ENCODE measurements around the gene TMEM120B. TPM values are rescaled to one million over a fixed set of nuclear protein-coding genes. Genes with fewer than 3 reads are reported as not detected.

Gene TMEM120B
- total RNA-seq, 1 experiment from 2014 or later: 22.3 TPM

- peak; percentile 98 for DNase-seq (ENCODE audit: low spot score)
- H3K4me3 ChIP-seq (ENCODE audit: low read depth, low read length, poor library complexity, severe bottlenecking): peak overlapping the region; percentile 81
- H3K27ac ChIP-seq (ENCODE audit: low read depth, low read length, poor library complexity, severe bottlenecking): peak overlapping the region; percentile 100
- ChIA-PET CTCF (interaction anchor here (1.5 kb wide), 1 partner anchor 85 kb away, joined by 3 read pairs; the partner anchor contains the start of gene PSMD9), POLR2A (ENCODE audit: low non-redundant PET) (interaction anchor here (0.7 to 1.7 kb wide), 6 partner anchors 8 to 117 kb away, joined by 3 to 12 read pairs (median 3); partner anchors contain the start of gene RHOF)
- H3K9me3 ChIP-seq (ENCODE audit: low read depth, low read length, poor library complexity, severe bottlenecking): no peaks in the 10 kb centered on the region
- H3K4me1 ChIP-seq (ENCODE audit: insufficient read depth, low read length, poor library complexity, severe bottlenecking): peaks cover 29% of the 10 kb centered on the region
- H3K36me3 ChIP-seq (ENCODE audit: insufficient read depth, low read length, poor library complexity, severe bottlenecking): peaks cover 12% of the 10 kb centered on the region
- no TSS peak for BruUV-seq (replicated peaks)
- TF ChIP-seq EZH2 (IDR thresholded peaks at IDR 0.05; ENCODE audit: borderline replicate concordance, low read depth, low read length, poor library complexity, severe bottlenecking) (no peak), CTCF (conservative IDR thresholded peaks at IDR 0.05; ENCODE audit: low read depth, low read length) (0 out of 2 replicates have a peak, but pooled peaks have one; percentile 18)
- intact Hi-C loops (cut with micrococcal nuclease; ENCODE audit: unreplicated experiment): no loop called here
- H3K27me3 ChIP-seq (replicated peaks; ENCODE audit: insufficient read depth, low read depth, low read length, poor library complexity): no peaks in the 10 kb centered on the region
Observed at GRCh38 chr12:121802843-121803698, 90.5 kb downstream of the TMEM120B start.

DNA sequence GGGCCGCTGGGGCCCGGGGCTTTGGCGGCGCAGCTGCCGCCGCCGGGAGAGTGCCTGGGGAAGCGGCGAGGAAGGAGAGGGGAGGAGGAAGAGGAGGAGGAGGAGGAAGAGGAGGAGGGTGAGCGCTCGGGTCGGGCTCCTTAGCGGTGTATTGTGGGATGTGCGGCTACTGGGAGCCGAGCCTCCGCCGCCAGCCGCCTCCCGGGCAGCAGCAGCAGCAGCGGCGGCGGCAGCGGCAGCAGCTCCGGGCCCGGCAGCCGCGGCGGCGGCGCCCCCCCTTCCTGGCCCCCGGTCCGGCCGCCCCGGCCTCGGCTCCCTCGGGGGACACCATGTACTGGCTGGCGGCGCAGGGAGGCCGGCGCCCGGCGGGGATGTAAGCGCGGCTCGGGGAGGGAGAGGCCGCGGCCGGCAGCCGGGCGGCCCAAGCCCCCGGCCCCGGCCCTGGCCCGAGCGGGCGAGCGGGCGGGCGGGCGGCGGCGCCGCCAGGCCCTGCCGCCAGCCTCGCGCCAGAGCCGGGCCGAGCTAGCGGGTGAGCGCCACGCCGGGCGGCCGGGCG lies 91.4 kb downstream of the TMEM120B start, which contains the start of gene SETD1B:
SETD1B (plus strand) TSS at position 149 of the 556 bp plus-strand sequence. CDS start 729 bp downstream, outside the sequence.
- no peaks in the 10 kb centered on the region for H3K27me3 ChIP-seq (replicated peaks; ENCODE audit: insufficient read depth, low read depth, low read length, poor library complexity)
- POLR2A ChIA-PET (ENCODE audit: low non-redundant PET): no interaction called here
- peak within 1 kb of the TSS; percentile 100 for H3K27ac ChIP-seq (ENCODE audit: low read depth, low read length, poor library complexity, severe bottlenecking)
- H3K9me3 ChIP-seq (ENCODE audit: low read depth, low read length, poor library complexity, severe bottlenecking): no peaks in the 10 kb centered on the region
- peaks cover 20% of the 10 kb centered on the region for H3K4me1 ChIP-seq (ENCODE audit: insufficient read depth, low read length, poor library complexity, severe bottlenecking)
- TF ChIP-seq EZH2 (IDR thresholded peaks at IDR 0.05; ENCODE audit: borderline replicate concordance, low read depth, low read length, poor library complexity, severe bottlenecking): no peak
- no peak for TF ChIP-seq CTCF (conservative IDR thresholded peaks at IDR 0.05; ENCODE audit: low read depth, low read length)
- CTCF ChIA-PET: interaction anchor here (0.7 to 3.6 kb wide), 3 partner anchors 9 to 84 kb away, joined by 4 to 30 read pairs (median 7); partner anchors contain the start of genes PSMD9 and RHOF
- peak; percentile 72 for DNase-seq (ENCODE audit: low spot score)
- intact Hi-C loops (cut with micrococcal nuclease; ENCODE audit: unreplicated experiment): no loop called here
- H3K36me3 ChIP-seq (ENCODE audit: insufficient read depth, low read length, poor library complexity, severe bottlenecking): peaks cover 10% of the 10 kb centered on the region
- BruUV-seq (replicated peaks): no TSS peak
- H3K4me3 ChIP-seq (ENCODE audit: low read depth, low read length, poor library complexity, severe bottlenecking): peak within 1 kb of the TSS; percentile 81

GRCh38 chr12:121804417-121805111 lies 92.0 kb downstream of the TMEM120B start:
- CTCF ChIA-PET: interaction anchor here (0.7 to 3.6 kb wide), 3 partner anchors 10 to 84 kb away, joined by 4 to 30 read pairs (median 7); partner anchors contain the start of genes PSMD9 and RHOF
- intact Hi-C loops (cut with micrococcal nuclease; ENCODE audit: unreplicated experiment): no loop called here

More at GRCh38 chr12:121804417-121805111, 92.0 kb downstream of the TMEM120B start:
- Histone ChIP-seq H3K4me3 (ENCODE audit: low read depth, low read length, poor library complexity, severe bottlenecking) (peak overlapping the region; percentile 81), H3K36me3 (ENCODE audit: insufficient read depth, low read length, poor library complexity, severe bottlenecking) (peaks cover 10% of the 10 kb centered on the region), H3K27ac (ENCODE audit: low read depth, low read length, poor library complexity, severe bottlenecking) (peak overlapping the region; percentile 100), H3K4me1 (ENCODE audit: insufficient read depth, low read length, poor library complexity, severe bottlenecking) (peaks cover 16% of the 10 kb centered on the region), H3K27me3 (replicated peaks; ENCODE audit: insufficient read depth, low read depth, low read length, poor library complexity) (no peaks in the 10 kb centered on the region), H3K9me3 (ENCODE audit: low read depth, low read length, poor library complexity, severe bottlenecking) (no peaks in the 10 kb centered on the region)
- TF ChIP-seq EZH2 (IDR thresholded peaks at IDR 0.05; ENCODE audit: borderline replicate concordance, low read depth, low read length, poor library complexity, severe bottlenecking) (no peak), CTCF (conservative IDR thresholded peaks at IDR 0.05; ENCODE audit: low read depth, low read length) (no peak)
- BruUV-seq (replicated peaks): no TSS peak
- POLR2A ChIA-PET (ENCODE audit: low non-redundant PET): interaction anchor here (0.6 kb wide), 1 partner anchor 39 kb away, joined by 3 read pairs; no protein-coding TSS in a partner anchor
- peak; percentile 57 for DNase-seq (ENCODE audit: low spot score)

All from A673 (cell line).